OCI-LY1 (cell line): ENCODE measurements around the gene FYTTD1.

Experiments
- EZH2 ChIP-seq: fragments of 200-600 bp; sonication (generic), shearing (Covaris generic); IDR thresholded peaks from 2 replicates; pipeline ENCODE4 v1.8.0; 2017; ENCODE audit warnings: borderline replicate concordance, mixed run types, mild to moderate bottlenecking, antibody characterized with exemption, low read length, moderate library complexity, mixed read lengths
- TF ChIP-seq, protein P1 (sequence below): fragments of 200-600 bp; sonication (generic), shearing (Covaris generic); IDR thresholded peaks from 2 replicates; pipeline ENCODE4 v1.5.1; 2017; ENCODE audit warnings: mild to moderate bottlenecking, antibody characterized with exemption, low read length, moderate library complexity, mixed read lengths

DNA sequence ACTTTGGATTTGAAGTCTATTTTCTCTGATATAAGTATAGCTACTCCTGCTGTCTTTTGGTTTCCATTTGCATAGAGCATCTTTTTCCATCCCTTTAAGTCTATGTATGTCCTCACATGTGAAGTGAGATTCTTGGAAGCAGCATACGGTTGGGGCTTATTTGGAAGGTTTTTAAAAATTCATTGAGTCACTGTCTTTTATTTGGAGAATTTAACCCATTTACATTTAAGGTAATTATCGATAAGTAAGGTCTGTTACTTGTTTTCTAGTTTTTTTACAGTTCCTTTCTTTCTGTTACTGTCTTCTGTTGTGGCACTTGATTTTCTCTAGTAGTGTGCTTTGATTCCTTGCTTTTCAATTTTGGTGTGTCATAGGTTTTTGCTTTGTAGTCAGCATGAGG, 26.9 kb upstream of the FYTTD1 start:
- TF ChIP-seq, protein P1, sequence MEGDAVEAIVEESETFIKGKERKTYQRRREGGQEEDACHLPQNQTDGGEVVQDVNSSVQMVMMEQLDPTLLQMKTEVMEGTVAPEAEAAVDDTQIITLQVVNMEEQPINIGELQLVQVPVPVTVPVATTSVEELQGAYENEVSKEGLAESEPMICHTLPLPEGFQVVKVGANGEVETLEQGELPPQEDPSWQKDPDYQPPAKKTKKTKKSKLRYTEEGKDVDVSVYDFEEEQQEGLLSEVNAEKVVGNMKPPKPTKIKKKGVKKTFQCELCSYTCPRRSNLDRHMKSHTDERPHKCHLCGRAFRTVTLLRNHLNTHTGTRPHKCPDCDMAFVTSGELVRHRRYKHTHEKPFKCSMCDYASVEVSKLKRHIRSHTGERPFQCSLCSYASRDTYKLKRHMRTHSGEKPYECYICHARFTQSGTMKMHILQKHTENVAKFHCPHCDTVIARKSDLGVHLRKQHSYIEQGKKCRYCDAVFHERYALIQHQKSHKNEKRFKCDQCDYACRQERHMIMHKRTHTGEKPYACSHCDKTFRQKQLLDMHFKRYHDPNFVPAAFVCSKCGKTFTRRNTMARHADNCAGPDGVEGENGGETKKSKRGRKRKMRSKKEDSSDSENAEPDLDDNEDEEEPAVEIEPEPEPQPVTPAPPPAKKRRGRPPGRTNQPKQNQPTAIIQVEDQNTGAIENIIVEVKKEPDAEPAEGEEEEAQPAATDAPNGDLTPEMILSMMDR, result no peak
- TF ChIP-seq EZH2, result no peak
